NCI-H1436 treated with DMSO at 0.1 percent for 48 hours (cell line): ENCODE results near the gene CNOT3.
"Not testable (repeated sequence)": the region's sequence is repeated elsewhere in the genome, so short reads cannot be mapped to it uniquely, and the experiment has no call there.

ENCODE experiments used
- DNase-seq: peaks from one replicate; lab custom pipeline; 2025; lab: John Stamatoyannopoulos, UW

CNOT3 gene

DNA sequence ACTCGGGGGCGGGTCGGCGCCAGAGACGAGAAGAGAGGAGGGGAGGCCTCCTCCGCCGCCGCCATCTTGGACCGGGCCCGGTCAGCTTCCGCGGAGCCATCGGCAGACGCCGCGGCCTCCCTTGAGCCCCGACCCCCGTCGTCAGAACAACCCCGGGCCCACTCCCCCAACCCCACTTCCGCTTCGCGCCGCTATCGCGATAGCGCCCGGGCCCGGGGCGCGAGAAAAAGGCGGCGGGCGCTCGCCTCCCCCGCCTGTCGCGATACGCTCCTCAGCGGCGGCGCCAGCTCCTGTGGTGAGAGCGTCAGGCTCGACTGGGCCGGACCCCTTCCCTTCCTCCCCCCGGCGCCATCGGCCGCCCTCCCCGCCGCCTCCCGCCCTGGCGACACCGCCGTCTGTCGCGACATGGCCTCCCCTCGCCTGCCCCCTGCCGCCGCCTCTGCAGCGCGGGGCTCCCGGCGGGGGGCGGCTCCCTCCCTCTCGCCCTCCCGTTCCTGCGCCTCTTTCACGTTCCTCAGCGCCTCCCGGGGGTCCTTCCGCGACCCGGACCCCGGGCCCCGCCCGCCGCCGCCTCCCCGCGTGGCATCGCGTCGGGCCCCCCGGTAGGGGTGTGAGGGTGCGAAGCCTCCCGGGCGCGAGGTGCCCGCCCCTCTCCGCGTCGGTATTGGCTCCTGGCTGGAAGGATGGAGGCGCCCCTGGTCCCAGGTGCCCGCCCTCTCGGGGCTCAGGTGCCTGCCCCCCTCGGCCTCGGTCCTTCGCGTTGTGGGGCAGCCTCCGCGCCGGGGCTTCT, at the start of gene CNOT3:
Gene CNOT3 (plus strand): TSS at position 64 of the 790 bp plus-strand sequence. CDS start 5,217 bp downstream, outside the sequence.
- DNase-seq = no peak

DNA sequence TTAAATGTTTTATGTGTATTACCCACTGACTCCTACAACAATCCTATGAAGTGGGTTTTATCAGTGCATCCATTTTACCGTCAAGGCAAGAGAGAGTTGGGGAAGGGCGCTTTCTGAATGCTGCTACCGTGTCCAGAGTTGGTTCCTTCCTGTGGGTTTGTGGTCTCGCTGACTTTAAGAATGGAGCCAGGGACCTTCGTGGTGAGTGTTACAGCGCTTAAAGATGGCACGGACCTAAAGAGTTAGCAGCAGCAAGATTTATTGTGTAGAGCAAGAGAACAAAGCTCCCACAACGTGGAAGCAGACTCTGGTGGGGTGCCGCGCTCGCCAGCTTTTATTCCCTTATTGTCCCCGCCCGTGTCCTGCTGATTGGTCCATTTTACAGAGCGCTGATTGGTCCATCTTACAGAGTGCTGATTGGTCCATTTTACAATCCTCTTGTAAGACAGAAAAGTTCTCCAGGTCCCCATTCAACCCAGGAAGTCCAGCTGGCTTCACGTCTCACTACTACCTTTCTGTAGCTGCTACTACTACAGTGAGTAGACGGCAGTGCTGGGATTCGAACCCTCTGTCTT, 43.0 kb upstream of the CNOT3 start:
- DNase-seq = no peak

DNA sequence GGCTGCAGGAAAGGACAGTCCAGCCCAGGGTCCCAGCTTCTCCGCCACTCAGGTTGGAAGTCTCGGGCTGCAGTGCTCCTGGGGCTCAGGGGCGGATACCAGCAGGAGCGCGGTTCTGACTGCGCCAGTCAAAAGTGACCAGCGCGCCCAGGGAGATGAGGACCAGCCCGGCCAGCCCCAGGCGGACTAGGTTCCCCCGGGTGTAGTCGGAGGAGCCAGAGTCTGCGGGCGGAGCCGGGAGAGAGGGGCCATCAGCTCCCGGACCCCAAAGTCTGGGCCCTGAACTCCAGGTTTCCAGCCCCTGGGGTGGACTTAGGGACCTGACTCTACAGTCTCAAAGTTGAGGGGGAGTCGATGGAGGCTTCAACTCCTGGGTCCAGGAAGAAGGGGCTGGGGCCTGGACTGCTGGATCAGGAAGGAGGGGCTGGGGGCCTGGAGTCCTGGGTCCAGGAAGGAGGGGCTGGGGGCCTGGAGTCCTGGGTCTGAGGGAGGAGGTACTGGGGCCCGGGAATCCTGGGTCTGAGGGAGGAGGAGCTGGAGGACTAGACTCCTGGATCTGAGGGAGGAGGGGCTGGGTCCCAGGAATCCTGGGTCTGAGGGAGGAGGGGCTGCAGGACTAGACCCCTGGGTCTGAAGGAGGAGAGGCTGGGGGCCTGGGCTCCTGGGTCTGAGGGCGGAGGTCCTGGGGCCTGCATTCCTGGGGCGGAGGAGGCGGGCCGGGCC, 42.3 kb upstream of the CNOT3 start:
- DNase-seq = no peak

DNA sequence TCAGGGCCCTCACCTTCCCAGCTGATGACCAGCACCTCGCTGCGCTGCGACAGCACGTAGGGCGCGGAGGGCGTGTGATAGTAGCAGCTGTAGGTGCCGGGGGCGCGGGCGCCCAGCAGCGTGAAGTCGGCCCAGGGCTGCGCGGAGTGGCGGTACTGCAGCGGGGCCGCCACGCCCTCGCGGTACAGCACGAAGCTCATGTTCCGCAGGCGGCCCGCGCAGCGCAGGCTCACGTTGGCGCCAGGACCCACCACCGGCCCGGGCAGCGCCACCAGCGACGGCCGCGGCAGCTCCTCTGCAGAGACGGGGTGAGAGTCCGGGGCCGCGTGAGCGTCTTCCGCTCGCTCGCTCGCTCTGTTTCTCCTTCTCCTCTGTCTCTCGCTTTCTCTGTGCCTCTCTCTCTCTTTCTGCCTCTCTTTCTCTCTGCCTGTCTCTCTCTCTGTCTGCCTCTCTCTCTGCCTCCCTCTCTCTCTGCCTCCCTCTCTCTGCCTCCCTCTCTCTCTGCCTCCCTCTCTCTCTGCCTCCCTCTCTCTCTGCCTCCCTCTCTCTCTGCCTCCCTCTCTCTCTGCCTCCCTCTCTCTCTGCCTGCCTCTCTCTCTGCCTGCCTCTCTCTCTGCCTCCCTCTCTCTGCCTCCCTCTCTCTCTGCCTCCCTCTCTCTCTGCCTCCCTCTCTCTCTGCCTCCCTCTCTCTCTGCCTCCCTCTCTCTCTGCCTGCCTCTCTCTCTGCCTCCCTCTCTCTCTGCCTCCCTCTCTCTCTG, 41.5 kb upstream of the CNOT3 start:
- not testable (repeated sequence) for DNase-seq

DNA sequence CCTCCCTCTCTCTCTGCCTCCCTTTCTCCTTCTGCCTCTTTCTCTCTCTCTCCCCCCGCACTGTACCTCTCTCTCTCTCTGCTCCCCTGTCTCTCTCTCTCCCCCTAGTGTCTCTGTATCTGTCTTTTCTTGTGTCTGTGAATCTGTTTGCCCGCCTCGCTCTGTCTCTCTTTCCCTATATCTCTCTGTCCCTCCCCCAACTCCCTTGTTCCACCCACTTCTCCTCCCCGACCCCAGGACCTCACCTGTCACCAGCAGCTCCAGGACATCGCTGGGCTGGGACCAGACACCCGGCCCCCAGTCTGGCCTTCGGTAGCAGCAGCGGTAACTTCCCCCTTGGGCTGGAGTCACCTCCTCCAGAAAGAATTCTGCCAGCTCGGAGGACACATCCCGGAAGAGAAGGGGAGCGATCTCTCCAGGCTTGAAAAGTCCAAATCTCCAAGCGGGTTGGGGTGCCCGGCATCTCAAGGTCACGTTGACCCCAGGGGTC, 40.9 kb upstream of the CNOT3 start:
- DNase-seq = peak; percentile 35

DNA sequence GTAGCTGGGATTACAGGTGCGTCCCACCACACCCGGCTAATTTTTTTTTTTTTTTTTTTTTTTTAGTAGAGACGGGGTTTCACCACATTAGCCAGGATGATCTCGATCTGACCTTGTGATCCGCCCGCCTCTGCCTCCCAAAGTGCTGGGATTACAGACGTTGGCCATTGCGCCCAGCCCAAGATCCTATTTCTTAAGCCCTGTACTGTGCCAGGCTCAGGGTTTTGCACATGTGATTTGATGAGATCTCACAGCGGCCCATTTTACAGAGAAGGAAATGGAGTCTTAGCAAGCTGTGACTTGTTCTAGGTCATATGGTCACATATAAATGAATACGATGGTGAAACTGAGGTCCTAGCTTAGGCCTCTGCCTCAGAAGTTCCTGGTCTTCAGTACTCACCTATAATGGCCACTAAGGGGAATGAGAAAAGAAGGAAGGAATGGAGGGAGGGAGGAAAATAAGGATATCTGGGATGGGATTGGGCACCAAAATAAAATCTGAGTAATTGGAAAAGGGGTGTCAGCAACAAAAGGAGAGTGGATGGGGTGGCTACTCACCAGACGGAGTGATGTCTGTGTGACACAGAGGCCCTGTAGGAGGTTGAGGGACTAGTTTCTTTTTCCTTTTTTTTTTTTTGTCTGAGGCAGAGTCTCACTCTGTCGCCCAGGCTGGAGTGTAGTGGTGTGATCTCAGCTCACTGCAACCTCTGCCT, 38.2 kb upstream of the CNOT3 start:
- DNase-seq = no peak

DNA sequence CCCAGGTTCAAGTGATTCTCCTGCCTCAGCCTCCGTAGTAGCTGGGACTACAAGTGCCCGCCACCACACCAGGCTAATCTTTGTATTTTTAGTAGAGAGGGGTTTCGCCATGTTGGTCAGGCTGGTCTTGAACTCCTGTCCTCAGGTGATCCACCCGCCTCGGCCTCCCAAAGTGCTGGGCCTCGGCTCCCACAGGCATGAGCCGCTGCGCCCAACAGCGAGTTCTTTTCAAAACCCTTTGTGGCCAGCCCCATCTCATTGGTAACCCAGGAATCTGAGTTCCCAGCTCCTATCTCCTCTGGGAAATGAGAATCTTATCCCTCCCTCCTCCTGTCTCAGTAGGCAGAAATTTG, 37.7 kb upstream of the CNOT3 start:
- DNase-seq = not testable (repeated sequence)

DNA sequence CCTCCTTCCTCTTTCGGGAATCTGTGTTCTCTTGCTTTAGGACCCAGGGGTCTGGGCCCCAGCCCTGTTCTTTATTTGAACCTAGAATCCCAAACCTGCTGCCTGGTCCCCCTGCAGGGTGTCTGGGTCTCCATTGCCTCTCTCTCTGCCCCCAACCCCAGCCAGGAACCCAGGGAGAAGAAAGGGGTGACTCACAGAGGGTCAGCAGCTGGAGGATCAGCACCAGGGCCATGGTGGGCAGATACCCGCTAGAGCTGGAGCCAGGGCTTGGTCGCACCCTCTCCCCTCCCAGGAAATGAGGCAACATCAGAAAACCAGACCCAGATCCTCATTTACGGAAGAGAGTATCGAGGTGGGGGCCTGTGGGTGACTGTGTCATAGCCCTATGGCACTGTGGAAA, 37.0 kb upstream of the CNOT3 start, which contains the start of gene OSCAR:
Gene OSCAR (minus strand): TSS at position 243 of the 400 bp plus-strand sequence. CDS start 11 bp downstream, at position 232.
- no peak for DNase-seq

DNA sequence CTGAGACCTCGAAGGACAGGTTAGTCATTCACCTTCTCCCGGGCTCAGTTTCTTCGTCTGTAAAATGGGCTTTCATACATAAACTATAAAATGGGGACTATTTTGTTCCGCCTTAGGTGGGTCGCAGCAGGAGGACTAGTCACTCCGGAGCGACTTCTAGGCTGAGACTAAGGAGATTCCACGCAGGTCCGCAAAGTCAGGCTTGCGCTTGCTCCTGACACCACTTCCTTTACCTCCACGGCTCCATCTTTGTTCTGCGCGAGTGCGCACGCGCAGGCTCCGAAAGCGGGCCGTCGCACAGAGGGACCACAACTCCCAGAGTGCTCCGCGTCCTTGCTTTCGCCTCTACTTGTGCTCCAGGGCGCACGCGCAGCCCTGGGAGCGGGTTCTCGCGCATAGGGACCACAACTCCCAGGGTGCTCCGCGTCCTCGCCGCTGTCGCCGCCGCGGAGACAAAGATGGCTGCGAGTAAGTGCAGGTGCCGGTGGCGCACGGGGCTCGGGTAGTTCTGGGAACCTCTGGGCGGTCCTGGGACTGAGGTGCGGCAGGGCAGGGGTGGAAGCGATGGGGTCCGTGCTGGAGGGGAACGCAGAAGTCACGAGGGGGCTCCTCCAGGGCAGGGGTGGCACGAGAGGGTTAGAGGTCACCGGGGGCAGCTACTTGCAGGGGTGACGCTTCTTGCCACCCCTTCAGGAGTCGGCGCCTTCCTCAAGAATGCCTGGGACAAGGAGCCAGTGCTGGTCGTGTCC, 35.0 kb upstream of the CNOT3 start, which contains the start of gene NDUFA3:
Gene NDUFA3 (plus strand): TSS at position 435 of the 749 bp plus-strand sequence. CDS start 24 bp downstream, at position 459.
- peak; percentile 95 for DNase-seq

DNA sequence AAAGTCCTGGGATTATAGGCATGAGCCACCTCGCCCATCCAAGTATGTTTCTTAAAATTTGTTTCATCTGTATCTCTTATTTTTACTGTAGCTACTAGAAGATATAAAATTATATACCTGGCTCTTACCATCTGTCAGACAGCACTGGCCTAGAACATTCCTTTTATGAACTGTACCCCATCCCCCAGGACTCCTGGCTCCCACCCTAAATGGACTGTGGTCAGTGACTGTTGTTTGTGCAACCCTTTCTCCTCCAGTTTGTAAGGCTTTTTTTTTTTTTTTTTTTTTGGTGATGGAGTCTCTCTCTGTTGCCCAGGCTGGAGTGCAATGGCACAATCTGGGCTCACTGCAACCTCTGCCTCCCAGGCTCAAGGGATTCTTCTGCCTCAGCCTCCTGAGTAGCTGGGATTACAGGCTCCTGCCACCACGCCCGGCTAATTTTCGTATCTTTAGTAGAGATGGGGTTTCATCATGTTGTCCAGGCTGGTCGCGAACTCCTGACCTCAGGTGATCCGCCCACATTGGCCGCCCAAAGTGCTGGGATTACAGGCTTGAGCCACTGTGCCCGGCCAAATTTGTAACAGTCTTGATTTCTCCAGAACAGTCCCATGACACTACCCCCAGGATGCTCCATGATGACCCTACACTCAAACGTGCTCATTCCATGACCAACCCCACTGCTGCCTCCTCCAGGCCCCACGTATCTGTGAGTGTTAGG, 32.4 kb upstream of the CNOT3 start:
- DNase-seq = no peak

DNA sequence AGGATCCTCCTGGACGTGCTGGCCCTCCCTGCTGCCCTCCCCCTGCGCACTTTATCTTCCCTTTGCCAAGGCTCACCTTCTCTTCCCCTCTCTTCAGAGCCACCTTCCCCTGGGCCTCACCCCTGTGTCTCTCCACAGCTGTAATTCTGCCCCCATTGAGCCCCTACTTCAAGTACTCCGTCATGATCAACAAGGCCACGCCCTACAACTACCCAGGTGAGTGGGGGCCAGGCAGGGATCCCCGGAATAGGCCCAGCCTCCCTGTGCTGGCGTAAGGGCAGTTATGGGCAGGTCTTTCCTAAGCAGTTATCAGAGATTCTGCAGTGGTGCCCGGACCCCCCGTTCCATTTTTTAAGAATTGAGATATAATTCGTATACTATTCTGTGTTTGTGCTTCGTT, 31.8 kb upstream of the CNOT3 start:
- no peak for DNase-seq

DNA sequence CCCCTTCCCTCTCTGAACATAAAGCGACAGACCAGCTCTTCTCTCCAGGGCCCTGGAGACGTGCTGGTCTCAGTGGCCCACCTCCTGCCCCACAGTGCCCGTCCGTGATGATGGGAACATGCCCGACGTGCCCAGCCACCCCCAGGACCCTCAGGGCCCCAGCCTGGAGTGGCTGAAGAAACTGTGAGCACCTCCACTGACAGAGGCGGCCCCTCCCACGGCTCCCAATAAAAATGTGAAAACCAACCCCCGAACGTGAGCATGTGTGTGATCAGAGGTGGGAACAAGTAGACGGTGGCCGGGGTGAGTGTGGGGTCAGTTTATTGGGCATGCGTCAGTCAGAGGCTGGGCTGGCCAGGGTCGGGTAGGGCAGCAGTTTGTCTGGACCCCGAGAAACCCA, 30.8 kb upstream of the CNOT3 start:
- no peak for DNase-seq

DNA sequence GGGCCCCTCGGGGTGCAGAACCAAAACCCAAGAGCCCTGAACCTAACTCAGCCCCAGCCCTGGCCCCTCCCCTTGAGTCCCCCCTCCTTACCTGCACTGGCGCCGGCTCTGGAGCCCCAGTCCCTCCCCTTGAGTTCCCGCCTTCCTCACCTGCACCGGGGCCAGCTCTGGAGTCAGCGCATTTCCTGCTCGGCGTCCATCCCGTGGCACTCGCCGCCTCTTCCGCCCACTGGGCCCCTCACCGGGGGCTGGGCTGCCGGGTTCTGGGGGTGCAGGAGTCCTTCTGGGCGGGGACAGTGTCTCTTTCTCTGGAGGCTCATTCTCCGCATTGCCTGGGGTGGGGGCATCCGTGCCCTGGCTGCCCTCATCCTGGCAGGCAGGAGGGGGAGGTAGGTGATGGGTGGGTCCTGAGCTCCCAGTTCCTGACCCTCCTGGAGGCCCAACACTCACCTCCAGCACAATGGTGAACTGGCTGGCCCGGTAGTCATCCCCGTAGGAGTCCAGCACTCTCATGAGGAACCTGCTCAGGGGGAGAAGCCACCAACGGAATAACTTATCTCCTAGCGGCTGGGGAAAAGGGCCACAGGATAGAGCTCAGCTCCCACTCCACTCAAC, 29.6 kb upstream of the CNOT3 start:
- DNase-seq = no peak

DNA sequence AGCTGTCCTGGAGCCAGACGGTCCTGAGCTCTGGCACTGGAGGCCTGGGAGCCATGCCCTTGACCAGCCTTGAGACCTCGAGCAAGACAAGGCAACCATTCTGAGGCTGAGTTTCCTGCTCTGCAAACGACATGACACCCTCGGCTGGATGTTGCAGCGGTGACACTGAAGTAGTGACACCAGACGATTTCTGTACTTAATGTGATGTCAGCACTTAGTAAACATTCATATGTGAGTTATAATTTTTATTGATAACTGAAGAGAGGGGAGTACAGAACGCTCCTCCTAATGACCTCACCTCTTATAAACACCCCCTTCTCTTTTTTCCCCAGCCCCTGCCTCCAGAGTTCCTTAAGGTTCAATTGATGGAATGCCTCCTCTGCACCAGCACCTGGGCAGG, 29.1 kb upstream of the CNOT3 start:
- DNase-seq = no peak

DNA sequence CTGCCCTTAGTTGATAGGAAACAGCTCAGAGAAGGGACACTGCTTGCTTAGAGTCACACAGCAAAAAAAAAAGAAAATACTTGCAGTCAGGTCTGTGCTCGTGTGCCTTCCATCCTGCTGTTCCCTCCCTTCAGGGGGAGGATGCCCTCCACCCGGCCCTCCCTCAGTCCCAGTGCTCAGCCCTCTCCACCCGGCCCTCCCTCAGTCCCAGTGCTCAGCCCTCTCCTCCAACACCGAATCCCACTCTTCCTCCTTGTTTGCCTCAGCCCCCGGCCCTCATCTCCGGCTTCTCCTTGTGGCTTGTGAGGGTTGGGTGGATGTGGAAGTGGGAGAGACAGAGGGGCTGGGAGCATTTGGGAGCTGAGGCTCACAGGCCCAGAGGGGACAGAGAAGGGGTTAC, 27.9 kb upstream of the CNOT3 start:
- DNase-seq = no peak

DNA sequence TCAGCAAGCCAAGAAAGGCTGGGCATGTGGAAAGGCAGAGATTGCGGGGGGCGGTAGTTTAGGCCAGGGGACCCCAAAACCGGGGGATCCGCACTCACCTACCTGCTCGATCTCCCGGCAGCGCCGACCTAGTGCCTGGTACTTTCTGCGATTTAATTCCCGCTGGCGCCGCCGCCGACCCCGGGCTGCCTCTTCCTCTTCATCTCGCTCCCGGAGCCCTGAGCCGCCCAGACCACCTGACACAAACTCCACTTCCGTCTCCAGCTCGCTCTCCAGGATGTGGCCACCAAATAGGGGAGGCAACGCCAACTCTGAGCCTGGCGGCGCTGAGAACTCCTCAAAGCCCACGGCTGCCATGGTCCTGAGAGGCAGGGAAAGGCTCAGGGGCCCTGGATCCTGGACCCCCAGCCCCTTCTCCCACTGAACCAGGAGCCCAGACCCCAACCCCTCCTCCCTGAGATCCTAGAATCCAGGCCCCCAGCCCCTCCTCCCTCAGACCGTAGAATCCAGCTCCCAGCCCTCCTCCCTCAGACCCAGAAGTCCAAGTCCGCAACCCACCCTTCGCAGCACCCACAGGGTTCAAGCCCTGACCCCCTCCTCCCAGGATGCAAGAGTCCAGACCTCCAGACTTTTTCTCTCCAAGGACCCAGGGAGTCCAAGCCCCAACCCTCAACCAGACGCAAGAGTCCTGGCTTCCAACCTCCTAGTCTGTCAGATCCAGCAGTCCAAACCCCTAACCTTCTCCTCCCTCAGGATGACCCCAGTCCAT, 23.0 kb upstream of the CNOT3 start:
- no peak for DNase-seq

DNA sequence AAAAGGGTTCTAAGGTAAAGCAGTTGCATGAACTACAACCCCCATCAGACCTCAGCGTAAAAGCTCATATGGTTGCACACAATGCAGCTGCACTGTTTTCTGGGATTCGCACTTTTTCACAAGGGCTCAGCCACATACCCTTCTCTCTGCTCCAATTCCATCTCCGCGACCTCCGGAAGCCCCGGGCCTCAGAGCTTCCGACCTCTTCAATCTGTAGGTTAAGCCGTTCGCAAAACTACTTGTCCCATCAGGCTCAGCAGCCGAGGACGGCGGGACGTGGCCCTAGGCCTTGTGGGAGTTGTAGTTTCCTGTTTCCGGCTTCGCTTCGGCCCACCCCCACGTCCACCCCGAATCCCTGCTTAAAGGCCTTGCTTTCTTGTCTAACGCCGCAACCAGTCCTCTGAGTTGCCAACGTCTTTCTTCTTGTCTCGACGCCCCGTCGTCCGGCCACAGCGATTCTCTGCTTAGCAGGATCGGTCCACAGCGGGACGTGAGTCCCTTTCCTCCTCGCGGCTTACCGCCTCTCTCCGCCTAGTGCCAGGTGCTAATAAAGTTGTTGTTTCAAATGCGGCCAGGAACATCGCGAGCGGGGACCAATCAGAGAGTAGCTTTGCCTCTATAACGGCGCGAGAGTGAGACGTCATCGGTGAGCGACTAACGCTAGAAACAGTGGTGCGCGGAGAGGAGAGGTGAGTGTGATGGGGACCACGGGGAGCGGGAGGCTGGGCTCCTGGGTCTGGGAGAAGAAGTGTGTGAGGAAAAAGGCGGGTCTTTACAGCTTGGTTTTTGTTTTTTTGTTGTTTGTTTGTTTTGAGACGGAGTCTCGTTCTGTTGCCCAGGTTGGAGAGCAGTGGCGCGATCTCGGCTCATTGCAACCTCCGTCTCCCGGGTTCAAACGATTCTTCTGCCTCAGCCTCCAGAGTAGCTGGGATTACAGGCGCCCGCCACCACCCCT, 22.2 kb upstream of the CNOT3 start, which contains the start of the genes PRPF31 and TFPT:
Gene PRPF31 (plus strand): TSS at position 646 of the 955 bp plus-strand sequence. CDS start 2,525 bp downstream, outside the sequence.
Gene TFPT (minus strand): TSS at position 549 of the 955 bp plus-strand sequence. CDS start 388 bp downstream, at position 161.
- DNase-seq = peak; percentile 93
